ENCODE data around the gene RACK1.
A peak's percentile ranks its signal among the peaks of the same experiment; 100 is the strongest.

Gene RACK1

DNA sequence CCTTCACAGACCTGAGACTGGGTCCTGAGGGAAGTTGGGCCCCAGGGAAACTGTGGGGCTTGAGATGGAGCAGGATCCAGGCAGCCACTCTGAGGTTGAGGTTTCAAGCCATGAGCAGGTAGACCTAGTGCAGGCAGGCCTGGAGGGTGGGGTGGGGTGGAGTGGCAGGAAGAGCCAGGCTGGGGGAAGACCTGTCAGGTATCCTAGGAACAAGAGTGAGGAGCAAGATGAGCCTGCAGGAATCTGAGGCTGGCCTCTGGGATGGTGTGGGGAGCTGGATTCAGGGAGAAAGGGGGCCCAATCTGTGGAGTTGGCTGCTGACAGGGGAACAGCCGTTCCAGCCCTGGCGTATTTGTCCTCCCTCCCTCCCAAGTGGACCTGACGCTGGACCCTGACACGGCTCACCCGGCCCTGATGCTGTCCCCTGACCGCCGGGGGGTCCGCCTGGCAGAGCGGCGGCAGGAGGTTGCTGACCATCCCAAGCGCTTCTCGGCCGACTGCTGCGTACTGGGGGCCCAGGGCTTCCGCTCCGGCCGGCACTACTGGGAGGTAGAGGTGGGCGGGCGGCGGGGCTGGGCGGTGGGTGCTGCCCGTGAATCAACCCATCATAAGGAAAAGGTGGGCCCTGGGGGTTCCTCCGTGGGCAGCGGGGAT, 9.8 kb downstream of the RACK1 start:
- no peak for DNase-seq (ENCODE audit: low read depth in 2 of 2)

DNA sequence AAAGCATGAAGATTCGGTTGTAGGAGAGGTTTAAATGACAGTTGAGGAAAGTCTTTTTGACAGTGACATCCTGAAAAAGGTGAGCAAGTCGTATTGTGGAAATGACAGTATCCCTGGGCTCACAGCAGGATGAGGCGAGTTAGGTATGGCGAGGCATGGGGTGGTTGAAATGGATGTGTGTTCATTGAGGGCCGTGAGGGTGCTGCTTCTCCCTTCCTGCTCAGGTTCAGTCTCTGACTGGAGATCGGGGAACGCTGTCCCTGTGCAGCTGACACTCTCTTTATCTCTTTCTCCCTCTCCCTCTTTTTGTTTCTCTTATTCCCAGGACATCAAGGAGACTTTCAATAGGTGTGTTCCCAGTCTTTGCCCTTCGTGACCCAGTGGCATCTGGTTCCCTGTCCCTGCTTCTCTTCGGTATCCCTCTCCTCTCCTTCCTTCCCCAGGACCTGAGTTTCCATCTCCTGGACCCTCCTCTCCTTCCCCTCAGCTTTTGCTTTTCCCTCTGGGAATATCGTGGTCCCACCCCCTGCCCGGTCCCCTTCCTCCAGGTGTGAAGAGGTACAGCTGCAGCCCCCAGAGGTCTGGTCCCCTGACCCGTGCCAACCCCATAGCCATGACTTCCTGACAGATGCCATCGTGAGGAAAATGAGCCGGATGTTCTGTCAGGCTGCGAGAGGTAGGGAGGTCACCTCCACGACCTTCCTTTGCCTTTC, 10.5 kb downstream of the RACK1 start:
- no peak for DNase-seq (ENCODE audit: low read depth in 2 of 2)

DNA sequence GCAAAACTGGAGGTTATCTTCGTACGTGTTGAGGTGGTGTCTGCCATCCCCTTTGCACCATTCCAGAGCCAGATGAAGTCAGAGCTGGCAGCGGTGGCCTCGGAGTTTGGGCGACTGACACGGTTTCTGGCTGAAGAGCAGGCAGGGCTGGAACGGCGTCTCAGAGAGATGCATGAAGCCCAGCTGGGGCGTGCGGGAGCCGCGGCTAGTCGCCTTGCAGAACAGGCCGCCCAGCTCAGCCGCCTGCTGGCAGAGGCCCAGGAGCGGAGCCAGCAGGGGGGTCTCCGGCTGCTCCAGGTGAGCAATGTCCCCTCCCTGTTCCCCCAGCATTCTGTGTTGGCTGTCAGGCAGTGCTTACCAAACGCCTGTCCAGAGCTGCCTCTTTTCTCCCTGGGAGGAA, 11.1 kb downstream of the RACK1 start:
- DNase-seq (ENCODE audit: low read depth in 2 of 2): no peak

DNA sequence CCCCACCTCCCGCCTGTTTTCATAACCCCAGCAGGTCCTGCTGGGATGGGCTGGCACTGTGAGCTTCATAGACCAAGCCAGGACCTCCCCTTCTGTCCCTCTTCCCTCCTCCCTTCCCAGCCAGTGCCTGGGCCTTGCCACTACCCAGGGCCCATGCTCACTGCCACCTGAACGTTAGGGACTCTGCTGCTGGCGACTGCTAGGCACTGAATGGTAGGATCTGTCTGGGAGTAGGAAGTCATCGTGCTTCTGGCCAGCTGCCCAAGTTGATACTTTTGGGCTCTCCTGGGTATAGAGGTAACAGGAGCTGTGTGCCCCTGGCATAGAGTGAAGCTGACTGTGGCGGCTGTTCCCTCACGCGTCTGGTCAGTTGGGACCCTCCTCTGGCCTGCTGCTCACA, 12.3 kb downstream of the RACK1 start:
- DNase-seq (ENCODE audit: low read depth in 2 of 2): no peak

DNA sequence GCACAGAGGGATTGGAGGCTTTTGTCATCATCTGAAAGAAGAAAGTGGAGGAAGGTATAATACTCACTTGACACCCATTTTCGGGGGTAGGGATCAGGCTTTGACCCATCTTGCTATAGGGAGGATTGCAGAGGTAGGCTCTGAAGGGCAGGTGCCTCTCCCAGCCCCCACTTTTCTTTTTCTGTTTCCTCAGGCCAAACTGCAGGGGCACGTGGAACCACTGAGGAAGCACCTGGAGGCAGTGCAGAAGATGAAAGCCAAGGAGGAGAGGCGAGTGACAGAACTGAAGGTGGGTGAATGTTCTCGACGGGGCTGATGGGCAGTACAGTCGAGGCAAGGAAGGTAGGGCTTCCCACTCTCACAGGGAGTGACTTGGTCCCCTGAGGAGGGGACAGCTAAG, 13.2 kb downstream of the RACK1 start:
- no peak for DNase-seq (ENCODE audit: low read depth in 2 of 2)

DNA sequence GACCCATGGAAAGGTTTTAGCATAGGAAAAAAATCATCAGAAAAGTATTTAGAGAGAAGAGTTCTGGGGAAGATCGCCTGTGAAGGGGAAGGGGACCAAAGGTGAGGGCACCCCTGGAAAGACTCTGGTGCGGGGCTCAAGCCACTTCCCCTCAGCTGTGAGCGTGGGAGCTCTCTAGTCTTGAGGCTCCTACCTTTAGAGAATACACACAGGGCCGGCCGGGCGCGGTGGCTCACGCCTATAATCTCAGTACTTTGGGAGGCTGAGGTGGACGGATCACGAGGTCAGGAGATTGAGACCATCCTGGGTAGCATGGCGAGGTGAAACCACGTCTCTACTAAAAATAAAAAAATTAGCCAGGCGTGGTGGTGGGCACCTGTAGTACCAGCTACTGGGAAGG, 13.7 kb downstream of the RACK1 start:
- no peak for DNase-seq (ENCODE audit: low read depth in 2 of 2)

DNA sequence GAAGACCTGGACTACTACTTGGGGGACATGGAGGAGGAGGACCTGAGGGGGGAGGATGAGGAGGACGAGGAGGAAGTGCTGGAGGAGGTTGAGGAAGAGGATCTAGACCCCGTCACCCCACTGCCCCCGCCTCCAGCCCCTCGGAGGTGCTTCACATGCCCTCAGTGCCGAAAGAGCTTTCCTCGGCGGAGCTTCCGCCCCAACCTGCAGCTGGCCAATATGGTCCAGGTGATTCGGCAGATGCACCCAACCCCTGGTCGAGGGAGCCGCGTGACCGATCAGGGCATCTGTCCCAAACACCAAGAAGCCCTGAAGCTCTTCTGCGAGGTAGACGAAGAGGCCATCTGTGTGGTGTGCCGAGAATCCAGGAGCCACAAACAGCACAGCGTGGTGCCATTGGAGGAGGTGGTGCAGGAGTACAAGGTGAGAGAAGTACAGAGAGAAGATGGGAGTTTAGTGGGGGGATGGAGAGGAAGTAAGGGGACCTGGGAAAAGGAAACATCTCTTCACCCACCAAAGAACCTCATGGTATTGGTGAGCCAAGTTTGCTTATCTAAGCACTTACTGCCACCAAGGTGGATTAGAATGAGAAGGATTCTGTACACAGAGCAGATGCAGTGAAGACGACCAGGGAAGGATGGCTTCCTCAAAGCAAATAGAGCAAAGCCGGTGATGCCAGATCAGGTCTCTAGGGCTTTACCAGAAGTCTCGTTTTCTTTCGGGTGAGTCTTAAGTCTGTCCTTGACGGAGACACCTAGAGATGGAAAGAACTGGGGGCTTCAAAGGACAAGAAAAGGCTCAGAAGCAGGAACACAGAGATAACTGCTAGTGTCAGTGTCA, 19.1 kb downstream of the RACK1 start:
- no peak for DNase-seq (ENCODE audit: low read depth in 2 of 2)

DNA sequence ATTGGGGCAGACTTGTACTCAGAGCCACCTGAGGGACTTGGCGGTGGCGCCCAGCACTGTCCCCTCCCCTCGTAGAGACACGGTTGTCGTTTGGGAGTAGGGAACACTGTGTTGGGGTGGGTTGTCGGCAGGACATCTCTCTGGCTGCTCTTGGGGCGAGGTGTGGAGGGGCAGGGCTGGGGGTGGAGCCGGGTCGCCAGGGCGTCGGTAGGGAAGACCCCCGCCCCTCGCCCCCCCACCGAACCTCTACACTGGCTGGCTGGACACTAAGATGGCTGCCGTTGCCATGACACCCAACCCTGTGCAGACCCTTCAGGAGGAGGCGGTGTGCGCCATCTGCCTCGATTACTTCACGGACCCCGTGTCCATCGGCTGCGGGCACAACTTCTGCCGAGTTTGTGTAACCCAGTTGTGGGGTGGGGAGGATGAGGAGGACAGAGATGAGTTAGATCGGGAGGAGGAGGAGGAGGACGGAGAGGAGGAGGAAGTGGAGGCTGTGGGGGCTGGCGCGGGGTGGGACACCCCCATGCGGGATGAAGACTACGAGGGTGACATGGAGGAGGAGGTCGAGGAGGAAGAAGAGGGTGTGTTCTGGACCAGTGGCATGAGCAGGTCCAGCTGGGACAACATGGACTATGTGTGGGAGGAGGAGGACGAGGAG, 19.8 kb downstream of the RACK1 start:
- no peak for DNase-seq (ENCODE audit: low read depth in 2 of 2)

DNA sequence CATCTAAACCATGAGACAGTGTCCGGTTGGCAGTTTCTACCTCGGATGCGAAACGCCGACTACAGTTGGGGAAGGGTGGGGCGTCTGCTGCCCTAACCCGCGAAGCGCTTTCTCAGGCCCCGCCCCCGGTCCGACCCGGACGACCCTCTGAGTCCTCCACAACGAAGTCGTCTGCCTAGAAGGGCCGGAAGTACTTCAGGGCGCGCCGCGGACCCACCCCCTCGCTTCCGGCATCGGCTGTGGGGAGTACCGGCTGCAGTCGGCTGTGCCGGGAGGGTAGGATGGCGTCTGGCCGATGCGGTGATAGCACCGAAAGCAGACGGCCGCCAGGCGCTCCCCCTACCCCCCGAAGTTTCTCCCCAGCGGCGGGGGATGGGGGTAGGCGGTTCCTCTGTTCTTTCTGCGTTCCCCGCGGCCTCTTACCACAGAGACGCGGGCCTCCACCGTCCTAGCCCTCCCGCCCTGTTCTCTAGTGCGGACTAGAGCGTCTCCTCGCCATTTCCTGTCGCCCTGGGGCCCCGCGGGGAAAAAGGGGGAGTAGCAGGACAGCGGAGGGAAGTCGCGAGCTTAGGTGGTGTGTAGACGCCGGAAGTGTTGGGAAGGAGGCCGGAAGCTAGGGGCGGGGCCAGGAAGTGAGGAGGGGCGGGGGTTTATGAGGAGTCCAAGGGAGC, 20.5 kb downstream of the RACK1 start, which contains the start of gene TRIM41:
TRIM41 (plus strand) TSS at position 224 of the 671 bp plus-strand sequence. CDS start 719 bp downstream, outside the sequence.
- DNase-seq (ENCODE audit: low read depth in 2 of 2): peak; percentile 94 to 97

DNA sequence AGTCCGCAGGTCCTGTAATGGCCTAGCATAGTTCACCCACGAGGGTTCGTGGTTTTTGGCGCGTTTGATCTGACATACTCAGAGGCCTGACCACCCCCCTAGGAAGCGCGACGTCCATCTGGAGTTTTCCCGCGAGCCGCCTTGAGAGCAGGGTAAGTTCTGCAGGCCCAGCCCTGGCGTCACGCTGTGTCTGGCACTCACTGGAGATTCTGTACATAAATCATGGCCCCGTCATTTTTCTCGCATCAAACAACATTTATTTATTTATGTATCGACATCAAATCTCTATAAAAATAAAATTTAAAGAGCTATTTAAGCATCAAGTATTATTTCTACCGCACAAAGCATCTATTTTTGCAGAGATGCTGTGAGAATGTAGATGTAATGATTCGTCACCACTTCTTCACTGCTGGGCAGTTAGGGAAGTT, 21.1 kb downstream of the RACK1 start:
- no peak for DNase-seq (ENCODE audit: low read depth in 2 of 2)

DNA sequence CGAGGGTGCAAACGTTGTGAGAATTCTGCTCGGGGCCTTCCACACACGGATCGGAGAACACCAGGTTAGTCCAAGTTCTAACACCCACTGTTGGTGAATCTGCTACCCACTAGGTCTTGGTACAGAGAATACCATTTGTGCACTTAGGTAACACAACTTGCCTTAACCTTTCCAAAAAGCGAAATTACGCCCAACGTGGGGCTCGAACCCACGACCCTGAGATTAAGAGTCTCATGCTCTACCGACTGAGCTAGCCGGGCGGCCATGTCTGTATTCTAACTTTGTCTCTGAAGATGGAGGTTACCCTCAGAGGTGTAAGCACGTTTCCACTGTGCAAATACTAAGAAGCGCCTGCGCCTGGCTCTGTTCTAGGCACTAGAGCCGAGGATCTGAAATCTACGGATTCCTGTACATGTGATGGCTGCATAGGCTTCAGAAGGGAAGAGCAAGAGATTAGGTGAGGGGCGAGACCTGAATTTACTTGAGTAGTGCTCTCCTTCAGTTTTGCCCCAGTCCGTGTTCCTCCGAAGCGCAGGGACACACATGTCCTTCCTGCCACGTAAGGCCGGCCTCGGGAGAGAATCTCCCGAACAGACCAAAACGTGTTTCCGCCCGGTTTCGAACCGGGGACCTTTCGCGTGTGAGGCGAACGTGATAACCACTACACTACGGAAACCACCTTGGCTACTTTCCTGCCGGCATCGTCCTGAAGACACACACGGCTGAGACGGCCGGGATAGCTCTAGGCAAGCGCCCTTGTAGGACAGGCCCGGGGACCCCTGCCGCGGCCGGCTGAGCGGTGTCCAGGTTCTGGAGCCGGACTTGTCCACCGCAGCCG, 21.7 kb downstream of the RACK1 start:
- peak; percentile 94 to 100 for DNase-seq (ENCODE audit: low read depth in 2 of 2)

DNA sequence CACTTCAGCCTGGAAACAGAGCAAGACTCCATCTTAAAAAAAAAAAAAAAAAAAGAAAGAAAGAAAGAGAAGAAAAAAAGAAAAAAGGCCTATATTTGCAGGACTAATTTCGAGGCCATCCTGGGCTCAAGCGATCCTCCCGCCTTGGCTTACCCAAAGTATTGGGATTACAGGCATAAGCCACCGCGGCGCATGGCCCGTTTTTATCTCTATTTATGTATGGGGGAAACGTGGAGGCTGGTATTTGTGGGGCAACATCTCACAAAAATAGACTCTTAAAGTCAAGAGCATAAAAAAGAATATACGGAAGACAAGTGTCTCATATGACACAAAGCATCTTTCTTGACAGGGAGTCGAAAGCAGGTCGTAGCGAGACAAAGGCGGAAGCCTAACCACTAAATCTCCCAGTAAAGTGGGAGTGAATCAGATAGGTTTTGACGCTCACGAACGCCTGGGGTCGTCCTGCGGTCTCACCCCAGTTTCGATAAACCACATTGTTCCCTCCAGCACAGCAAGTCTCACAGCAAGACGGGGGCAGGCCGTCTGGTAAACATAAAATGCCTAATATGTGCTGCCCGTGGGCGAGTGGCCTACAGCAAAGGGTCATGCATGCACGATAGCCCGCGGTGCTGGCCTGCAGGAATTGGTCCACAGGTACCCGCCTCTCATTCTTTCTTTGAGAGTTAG, 22.5 kb downstream of the RACK1 start:
- DNase-seq (ENCODE audit: low read depth in 2 of 2): no peak

DNA sequence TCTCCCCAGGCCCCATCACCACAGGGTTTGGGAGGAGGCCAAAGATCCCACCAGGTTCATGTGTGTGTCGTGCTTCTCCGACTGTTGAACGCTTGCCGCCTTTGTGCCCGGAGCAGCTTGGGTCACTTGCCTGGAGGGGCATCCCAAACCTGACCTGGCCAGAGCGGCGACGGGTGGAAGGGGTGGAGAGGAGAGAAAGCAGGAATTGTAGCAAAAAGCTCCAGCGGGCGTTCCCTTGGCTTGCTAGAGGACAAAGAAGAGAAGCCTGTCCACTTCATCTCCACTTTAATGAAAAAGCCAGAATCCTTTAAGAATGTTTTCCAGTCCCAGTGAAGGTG, 23.6 kb downstream of the RACK1 start:
- no peak for DNase-seq (ENCODE audit: low read depth in 2 of 2)

DNA sequence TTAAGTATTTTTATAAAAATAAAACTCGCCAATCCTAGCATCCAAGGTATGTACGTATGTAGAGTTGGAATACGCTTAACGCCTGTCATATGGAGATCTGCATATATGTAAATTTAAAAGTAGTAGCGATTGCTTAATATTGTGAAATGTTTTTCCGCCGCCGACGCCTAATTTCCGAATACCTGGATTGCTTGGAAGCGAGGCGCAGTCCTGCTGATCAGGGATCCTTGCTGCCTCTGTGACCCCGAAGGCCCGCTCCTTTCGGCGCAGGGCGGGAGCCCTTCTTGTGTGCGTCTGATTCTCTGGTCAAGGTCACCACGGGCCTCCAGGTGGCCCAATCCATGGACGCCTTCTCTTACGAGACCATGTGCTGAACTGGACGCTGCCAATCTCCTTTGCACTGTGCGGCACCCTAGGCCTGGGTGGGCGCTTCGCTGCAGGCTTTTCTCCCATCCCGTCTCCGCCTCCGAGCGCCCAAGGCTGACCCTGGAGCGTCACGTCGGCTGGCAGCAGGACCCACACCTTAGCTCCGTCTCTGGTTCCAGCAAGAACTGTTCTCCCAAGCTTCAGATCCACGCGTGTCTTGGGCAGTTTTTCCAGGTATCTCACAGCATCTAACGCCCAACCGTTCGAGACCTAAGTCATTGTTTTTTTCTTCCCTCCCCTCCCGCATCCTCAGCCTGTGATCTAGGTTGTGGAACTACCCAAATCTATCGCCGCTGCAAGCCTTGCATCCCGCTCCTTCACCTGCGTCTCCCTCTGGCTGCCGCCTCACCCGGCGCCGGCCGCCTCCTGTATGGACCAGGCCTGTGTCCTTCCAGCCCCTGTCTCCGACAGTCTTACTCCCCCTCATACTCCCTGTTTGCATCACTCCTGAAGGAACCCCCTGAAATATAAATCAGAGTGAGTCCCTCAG, 24.2 kb downstream of the RACK1 start:
- DNase-seq (ENCODE audit: low read depth in 2 of 2): no peak

DNA sequence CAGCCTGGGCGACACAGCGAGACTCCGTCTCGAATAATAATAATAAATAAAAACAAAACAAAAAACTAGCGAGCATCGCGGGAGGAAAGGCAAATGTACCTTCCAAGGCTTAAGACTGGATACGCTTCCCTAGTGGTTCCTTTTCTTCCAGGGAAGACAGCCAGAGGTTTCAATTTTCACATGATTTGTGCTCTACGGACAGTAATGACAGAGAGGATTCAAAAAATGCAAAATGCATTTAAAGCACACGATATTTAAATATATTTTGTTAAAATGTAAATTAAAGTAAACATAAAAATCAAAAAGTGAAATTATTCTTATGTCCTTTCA, 24.9 kb downstream of the RACK1 start:
- no peak for DNase-seq (ENCODE audit: low read depth in 2 of 2)

DNA sequence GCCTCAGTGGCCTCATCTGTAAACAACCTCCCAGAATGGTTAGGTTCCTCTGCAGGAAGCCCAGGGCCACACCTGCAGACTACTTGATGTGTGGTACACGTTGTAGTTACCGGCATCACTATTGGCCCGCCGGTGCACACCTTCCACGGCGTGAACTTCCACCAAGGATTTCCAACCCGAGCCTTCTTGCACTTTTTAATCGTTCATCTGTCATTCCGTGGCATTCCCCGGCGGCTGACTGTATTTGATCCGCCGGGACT, 26.0 kb downstream of the RACK1 start:
- DNase-seq (ENCODE audit: low read depth in 2 of 2): peak in 1 of 2 donors; percentile 29

DNA sequence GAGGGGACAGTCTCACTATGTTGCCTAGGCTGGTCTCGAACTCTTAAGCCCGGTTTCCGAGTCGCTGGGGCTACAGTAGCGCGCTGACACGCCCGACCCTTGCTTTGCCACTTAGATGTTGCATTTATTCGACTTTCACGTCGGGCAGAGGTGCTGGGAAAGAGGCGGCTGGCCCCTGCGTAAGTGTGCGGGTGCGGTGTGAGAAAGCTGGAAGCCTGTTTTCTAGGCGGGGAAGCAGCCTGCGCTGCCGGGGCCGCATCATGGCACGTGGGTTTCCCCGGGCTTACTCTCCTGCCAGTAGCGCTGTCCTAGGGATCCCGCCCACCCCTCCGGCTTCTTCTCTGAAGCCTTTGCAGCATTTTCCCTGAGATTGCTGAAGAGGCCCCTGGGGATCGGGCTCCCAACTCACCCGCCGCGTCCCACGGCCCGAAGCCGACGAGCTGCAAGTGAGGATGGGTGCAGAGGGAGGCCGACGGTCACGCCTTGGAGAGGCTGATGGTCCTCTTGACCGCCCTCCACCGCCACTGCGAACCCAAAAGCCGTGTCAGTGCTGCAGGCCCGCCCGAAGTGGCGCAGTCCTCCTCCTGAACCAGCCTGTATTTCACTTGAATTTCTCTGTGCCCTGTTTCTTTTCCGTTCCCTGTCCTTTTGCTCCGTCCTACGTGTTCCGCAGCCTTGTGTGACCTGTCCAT, 26.4 kb downstream of the RACK1 start:
- peak in 1 of 2 donors; percentile 49 for DNase-seq (ENCODE audit: low read depth in 2 of 2)

Measured in stimulated activated CD4-positive, alpha-beta T cell treated with anti-CD3 and anti-CD28 coated beads, Interleukin-1b, Interleukin-23, amount 100 ng/mL, for 4 hours (primary cell).